ENCODE measurements around the gene CAPN3.

CAPN3 gene

DNA sequence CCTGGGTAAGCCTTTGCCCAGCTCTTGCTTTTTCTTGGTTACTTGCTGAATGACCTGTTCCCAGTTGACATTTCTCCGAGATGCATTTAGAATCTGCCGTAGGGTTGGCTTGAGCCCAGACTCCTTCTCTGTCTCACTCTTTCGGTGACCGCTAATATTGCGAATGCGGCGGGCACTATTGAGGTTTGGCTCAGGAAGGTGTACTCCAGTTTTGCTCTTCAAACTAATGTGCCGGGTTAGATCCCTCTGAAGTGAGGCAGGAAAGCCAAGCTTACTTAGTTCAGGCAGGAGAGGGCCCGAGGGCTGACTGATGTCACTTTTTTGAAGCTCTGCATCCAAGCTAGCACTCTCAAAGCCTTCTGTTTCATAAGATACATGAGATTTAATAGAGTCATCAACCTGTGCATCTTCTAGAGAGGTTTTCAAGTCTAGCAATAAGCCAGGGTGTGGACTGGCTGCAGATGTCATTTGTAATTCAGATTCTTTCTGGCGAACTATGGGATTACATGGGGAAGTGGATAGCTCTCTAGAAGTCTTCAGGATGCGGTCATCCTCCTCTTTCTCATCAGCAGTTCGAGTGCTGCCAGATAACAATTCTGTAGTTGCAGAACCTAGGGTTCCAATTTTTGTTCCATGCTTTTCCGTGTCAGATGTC, 90.6 kb downstream of the CAPN3 start:
- FAIRE-seq, result no peak
- no peak for DNase-seq (ENCODE audit: low spot score)

DNA sequence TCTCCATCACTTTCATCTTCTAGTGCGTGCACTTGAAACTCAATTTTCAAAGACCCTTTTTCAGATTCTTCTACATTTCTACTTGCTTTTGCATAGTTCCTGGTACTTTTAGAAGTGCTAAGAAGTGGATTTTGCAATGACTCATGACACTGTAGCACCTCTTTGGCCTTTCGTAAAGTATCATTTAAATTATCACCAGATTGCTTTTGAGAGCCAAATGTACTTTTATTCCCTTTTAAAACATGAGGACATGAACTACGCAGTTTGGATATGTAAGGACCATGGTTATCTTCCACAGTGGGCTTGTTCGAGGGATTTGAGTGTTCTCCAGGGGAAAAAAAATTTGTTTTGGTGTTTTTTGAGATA, 91.1 kb downstream of the CAPN3 start:
- no peak for DNase-seq (ENCODE audit: low spot score)
- no peak for FAIRE-seq

DNA sequence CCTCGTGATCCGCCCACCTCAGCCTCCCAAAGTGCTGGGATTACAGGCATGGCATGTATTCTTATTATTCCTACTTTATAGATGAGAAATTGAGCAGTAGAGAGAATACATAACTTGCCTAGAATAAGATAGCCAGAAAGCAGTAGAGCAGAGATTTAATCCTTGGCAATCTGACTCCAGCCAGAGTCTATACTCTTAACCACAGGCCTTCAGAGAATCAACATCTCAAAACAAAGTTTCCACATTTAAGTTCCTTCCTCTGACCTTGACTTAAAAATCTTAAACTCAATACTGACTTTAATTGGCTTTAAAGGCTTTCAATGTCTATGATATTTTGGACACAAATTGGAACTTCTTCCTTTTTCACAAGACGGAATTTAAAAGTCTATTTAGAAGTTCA, 94.5 kb downstream of the CAPN3 start:
- DNase-seq (ENCODE audit: low spot score), result no peak
- no peak for FAIRE-seq

DNA sequence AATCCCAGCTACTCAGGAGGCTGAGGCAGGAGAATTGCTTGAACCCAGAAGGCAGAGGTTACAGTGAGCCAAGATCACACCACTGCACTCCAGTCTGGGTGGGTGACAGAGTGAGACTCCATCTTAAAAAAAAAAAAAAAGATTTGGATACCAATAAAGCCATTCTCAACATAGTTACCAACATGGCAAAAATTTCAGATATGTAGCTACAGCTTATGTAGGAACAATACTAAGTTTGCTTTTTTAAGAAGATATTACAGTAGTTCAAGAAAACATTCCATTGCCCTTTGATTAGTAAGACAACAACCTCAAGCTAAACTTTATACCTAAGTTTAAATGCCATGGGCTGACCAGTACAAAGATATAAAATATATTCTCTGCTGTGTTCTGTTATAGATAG, 97.2 kb downstream of the CAPN3 start:
- DNase-seq (ENCODE audit: low spot score) (no peak), FAIRE-seq (no peak)

DNA sequence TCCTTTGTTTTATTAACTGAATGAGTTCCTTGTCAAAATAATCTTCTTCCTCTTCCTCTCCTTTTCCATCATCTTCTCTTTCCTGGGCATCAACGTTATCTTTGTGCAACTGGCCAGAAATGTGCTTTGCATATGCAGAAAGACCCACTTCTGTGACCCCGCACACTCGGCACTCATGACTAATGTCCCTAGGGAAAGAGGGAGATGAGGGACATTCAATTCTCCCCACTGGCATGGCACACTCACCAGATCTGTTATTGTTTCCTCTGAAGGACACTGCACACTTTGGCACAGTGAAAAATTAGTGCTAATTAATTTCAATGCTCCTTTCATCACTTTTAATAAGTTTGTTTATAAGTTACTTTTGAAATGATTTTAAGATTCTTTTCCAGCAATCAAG, 97.7 kb downstream of the CAPN3 start:
- DNase-seq (ENCODE audit: low spot score) (no peak), FAIRE-seq (no peak)

DNA sequence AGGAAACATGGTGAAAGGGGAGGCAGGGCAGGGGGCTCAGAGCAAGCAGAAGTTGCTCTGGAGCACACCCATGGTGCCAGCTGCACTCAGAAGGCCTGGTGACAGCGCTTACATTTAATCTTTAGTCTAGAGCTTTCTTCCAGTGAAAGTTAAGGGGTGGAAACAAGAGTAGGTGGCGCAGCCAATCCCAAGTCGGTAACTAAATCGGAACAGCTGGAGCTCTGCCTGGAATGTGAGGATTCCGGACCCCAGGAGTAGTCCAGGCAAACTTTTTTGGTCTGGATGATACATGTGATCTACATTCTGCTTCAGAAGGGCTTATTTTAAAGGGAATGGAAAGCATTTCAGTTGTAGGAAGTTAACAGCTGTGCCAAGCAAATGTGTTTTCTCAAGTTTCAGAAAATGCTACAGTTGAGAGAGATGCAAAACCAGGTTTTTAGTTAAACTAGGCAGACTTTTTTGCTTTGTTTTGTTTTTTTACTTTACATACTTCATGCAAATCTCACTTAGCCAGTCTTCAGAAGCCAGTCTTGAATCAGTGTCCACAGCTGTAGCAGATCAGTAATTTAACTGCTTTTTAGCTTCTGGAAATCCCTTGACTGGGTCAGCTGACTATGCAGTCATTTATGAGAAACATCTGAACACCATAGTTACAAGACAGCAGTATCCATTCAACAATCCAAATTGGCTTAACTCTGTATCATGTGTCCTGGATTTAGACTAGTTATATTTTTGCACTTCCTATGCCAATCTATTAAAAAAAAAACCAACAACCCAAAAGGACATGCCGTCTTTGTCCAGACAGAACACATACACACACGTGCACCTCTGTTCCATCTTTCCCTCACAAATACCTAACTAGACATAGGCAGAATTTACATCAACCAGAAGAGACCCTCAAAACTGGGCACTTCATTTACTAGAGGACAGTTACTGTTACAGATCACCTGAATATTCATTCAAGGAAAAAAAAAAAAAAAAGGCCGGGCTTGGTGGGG, 98.4 kb downstream of the CAPN3 start:
- DNase-seq (ENCODE audit: low spot score) (no peak), FAIRE-seq (no peak)

DNA sequence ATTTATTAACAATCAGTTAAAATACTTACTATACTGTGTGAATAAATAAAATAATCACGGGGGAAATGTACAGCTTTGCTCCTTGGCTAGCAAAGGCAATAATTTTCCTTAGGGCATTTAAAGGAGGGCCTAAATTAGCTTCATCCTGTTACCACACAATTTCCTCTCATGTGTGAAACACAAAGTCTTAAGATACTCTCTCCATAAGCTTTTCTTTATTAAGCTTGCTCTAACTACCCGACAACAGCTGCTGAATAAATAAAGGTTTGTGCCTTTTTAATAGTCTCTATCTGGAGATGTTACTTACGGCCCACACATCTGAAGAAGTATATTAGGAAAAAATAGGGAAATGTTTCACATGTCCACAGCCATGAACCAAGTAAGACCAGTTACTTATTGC, 102.0 kb downstream of the CAPN3 start:
- no peak for DNase-seq (ENCODE audit: low spot score)
- FAIRE-seq, result no peak
